Measurements from ENCODE around the gene KRT78.

The KRT78 gene

DNA sequence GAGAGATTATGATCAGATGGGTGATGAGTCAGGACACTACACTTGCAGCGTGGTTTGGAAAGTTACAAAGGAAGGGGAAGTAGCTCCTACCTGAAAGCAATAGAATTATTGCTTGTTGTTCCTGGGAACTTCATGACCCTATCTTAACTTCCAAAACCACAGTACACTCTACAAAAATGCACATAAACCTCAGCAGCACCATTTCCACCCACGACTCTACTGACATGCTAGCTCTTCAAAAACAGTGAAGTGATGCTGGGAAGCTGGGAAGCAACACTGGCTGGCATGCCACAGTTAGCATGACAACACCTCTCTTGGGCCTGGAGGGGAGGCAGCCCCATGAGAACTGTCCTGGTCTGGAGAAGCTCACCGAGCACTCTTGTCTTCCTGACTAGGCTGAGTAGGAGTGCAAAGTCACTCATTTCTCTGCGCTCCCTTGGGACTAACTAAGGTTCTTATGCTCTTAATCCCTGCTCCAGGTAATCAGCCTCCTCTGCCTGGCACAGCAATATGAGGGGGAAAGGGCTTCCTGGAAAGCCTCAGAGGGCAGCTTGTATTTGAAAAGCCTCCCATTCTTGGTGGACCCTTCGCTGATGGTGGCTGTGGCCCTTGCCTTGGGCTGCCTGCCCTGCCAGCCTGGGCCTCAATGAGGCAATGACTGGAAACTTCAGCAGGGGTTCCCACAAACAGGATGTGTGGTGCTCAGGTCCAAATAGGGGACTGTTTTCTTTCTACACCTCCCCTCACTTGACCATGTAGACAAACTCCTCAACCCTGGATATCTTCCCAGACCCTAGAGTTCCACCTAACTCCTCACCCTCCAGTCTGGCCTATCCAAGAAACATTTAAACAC is 54.1 kb downstream of the KRT78 start:
- no peak for DNase-seq

DNA sequence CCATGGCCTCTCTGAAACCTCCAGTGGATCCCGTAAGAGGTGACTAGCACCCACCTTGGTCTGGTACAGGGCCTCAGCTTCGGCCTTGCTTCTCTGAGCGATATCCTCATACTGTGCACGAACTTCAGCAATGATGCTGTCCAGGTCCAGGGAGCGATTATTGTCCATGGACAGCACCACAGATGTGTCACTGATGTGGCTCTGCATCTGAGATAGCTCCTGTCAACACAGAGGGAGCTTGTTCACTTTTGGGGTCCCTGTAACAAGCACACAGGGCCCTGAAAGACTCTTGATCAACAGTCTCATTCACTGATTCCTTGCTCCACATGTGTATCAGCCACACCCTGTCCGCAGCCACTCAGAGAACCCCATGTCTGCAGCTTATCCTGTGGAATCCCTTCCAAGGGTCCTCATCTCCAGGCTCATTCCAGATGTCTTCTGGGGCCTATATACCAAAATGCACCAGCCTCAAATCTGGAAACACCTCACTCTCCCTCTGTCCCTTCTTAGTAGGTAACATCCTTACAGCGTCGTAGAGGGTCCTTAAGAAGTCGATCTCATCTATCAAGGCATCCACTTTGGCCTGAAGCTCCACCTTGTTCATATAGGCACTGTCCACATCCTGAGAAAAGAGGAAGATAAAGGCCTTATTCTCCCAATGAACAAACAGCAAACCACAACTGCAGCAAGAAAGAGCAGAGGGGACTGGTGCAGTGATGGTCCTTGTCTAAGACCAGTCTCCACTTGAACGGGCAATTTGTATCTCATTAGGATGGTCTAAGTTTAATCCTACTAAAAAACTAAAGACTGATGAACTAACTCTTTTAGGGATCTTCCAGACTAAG is 56.4 kb downstream of the KRT78 start:
- no peak for DNase-seq

DNA sequence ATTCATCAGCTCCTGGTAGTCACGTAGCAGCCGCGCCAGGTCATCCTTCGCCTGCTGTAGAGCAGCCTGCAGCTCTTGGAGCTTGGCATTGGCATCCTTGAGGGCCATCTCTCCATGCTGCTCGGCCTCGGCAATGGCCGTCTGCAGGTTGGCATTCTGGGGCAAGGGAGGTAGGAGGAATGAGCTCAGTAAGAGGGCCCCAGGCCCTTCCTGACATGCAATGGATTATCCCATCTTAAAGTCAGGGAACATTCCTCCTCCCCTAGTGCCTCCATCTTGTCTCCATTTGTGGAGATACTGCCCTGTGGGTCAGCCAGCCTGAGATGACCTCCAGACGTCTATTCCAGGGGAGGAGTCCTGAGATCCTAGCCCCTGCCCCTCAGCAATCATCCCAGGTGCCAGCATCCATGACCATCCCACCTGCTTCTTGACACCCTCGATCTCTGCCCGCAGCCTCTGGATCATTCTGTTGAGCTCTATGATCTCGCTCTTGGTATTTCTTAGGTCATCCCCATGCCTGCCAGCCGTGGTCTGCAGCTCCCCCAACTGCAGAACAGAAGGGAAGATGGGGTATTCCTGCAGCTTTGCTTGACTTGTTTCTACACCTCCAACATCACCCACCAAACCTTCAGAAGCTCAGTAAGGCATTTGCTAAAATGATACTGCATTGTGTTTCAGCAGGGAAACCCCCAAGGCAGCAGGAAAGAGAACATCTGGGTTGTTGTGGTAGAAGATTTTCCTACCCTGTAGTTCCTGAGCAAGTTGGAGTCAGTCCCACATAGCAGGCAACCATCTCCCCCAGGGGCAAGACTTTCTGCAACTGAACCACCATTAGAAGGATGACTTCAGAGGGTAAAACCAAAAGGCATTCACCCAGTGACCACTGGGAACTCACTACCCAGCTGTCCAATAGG is 57.3 kb downstream of the KRT78 start:
- DNase-seq = no peak

DNA sequence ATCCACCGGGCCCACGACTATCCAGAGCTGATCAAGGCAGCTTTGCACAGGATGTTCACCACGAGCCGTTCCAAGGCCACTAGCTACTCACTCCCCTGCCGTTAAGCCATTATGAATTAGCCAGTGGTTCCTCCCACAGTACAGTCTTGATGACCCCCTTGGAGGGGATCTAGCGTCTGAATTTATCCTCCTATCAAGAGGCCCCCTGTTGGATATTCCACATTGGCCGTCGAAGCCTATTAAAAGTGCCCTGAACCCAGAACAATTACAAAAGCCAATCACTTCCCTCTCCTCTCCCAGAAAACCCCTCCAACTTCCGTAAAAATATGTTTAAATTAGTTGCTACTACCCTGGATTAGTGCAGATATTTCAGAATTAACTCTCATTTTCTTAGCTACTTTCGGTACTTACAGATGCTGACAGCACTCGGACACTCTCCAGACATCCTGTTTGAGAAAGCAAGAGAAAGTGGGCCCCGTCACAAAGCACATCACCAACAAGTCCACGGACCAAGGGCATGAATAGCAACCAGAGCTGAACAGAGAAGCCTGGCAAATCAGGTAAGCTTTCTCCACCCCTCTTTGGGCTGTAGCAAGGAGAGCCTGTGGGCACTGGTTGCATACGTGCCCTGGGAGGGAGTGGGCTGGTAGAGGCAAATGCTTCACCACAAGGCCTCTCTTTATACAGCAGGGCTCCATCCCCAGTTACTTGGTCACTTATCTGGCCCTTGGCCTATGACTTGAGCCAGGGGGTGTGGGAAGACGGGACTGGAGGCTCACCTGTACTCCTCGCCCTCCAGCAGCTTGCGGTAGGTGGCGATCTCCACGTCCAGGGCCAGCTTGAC is 58.1 kb downstream of the KRT78 start:
- DNase-seq = no peak

DNA sequence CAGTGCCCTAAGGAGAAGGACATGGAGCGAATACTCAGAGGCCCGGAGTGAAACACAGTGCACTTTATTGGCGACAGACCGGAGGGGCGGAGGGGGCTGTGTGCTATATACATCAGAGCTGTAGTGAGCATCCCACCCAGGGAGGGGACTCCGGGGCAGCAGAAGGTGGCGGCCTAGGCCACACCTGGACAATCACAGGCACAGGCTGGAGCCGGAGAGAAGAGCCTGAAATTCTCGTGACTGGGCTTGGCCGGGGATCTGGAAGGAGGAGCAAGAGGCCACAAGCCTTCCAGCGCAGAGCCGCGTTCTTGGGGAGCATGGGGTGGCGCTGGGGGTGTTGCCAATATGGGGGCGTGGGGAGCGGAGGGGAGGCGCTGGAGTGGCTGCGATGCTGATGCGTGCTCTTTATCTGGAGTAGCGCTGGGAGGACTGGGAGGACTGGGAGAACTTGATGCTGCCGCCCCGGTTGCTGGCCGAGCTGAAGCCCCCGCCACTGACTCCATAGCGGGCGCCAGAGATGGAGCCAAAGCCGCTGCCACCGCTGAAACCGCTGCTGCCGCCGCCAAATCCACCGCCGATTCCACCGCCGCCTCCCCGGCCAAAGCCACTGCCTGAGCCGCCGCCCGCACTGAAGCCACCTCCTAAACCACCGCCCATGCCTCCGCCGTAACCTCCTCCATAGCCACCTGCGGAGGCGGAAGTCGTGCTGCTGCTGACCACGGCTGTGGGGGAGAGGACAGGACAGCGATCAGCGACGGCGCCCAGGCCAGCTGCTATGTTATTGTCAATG is 59.0 kb downstream of the KRT78 start:
- no peak for DNase-seq

DNA sequence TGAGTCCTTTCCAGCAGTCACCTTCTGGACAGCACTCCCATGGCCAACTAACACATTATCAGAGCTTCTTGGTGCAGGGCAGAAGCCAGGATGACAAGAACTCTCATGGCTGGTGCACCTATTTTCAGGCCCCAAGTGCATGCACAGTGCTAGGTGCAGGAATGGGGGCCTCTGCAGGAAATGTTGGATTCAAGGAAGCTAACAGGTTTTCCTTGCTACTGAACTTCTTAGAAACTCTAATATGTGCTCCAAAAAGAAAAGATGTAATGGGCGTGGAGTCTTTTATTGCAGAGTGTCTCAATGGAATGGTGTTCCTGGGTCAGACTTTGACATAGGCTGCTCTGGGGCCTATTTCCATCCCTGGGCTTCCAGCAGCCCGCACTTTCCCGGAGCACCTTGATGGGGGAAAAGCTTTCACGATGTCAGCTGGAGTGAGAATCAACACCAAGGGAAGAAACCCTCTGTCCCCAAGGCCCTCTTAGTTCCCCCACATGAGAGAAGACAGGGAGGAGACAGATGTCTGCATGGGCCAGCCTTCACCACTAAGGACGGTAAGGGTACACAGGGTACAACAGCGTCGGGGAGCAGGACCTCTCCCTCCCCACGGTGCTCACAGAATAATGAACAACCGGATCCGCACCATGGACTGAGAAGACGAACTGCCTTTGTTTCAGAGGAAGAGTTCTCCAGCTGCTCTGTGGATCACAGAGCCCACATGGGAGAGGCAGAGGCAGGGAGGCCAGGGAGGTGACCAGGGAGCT is 59.7 kb downstream of the KRT78 start:
- DNase-seq = no peak

DNA sequence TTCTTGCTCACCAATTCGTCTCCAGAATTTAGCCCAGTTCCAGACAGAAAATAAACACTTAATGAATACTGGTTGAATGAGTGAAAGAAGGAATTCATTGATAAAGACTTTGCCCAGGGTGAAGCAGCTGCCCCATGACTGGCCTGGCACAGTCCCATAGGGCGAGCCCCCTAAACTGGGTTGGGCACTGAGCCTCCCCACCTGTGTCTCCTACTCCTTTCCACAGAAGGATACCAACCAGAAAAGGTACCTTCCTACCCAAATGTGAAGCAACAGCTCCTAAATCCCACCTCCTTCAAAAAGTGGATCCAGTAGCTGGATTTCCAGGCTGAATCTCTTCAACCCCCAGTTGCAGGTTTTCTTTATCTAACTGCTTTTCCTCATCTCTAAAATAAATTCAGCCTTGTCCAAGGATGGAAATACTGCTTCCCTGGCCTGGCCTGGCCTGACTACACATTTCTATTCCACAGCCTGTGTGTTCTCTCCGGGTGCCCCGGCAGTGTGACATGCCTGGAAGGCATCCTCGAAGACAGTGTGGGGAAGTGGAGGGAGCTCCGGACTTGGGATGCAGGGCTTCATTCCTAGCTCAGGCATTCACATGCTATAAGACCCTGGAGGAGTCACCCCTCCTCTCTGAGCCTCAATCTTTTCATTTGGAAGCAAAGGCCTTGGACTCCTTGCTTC is 60.5 kb downstream of the KRT78 start:
- no peak for DNase-seq
